MCF 10A (cell line): ENCODE measurements around the gene TTLL8. TPM values are rescaled to one million over a fixed set of nuclear protein-coding genes. Genes with fewer than 3 reads are reported as not detected.

Source experiments
- BruUV-seq: library from RNA; stranded (reverse); fragments of 400-500 nt; replicated peaks from 2 replicates; lab custom pipeline; 2021; lab: Mats Ljungman, UMichigan
- CTCF ChIA-PET: fragments of 300-600 bp; sonication (Branson Sonifier 250); formaldehyde crosslinking; extraction: SDS; loops from one replicate; lab custom pipeline; 2021; ENCODE audit warnings: antibody characterized with exemption, inconsistent platforms; lab: Yijun Ruan, JAX
- POLR2A ChIA-PET: fragments of 300-600, 350-650 bp; sonication (Branson Sonifier 250); formaldehyde crosslinking; extraction: SDS; loops from one replicate; lab custom pipeline; 2020; ENCODE audit warnings: antibody characterized with exemption, inconsistent platforms; lab: Yijun Ruan, JAX
- DNase-seq: peaks from one replicate; pipeline ENCODE4 v3.0.0-alpha.2; 2018; ENCODE audit not compliant: unreplicated experiment
- H3K27ac Mint-ChIP-seq: one replicate; pipeline ENCODE4 v1.8.0; 2022; ENCODE audit warnings: mild to moderate bottlenecking, low read depth, mixed read lengths; ENCODE audit not compliant: unreplicated experiment
- H3K27me3 Mint-ChIP-seq: one replicate; pipeline ENCODE4 v1.8.0; 2022; ENCODE audit warnings: mixed read lengths; ENCODE audit not compliant: insufficient read depth, unreplicated experiment
- H3K36me3 Mint-ChIP-seq: one replicate; pipeline ENCODE4 v1.8.0; 2022; ENCODE audit warnings: mild to moderate bottlenecking, moderate library complexity, mixed read lengths; ENCODE audit not compliant: insufficient read depth, unreplicated experiment
- H3K4me1 Mint-ChIP-seq: one replicate; pipeline ENCODE4 v1.8.0; 2022; ENCODE audit warnings: mixed read lengths; ENCODE audit not compliant: insufficient read depth, unreplicated experiment
- H3K4me3 Mint-ChIP-seq: one replicate; pipeline ENCODE4 v1.8.0; 2022; ENCODE audit warnings: mild to moderate bottlenecking, moderate library complexity, mixed read lengths; ENCODE audit not compliant: unreplicated experiment
- H3K9me3 Mint-ChIP-seq: one replicate; pipeline ENCODE4 v1.8.0; 2022; ENCODE audit warnings: mixed read lengths; ENCODE audit not compliant: unreplicated experiment
- intact Hi-C: fragments of 100-400 bp; cut with micrococcal nuclease; formaldehyde crosslinking; loops from 2 replicates; pipeline ENCODE4 v1.14.1; 2022
- total RNA-seq: library from RNA; stranded (reverse); gene quantifications from 2 replicates; pipeline ENCODE4 v1.2.3, GENCODE V29; 2022
- TF ChIP-seq, protein P1 (sequence below): fragments of 200-600 bp; IDR thresholded peaks from one replicate; pipeline ENCODE4 v1.8.0; 2022; ENCODE audit warnings: antibody characterized with exemption, mild to moderate bottlenecking; ENCODE audit not compliant: unreplicated experiment

TTLL8 gene
- total RNA-seq, 1 experiment from 2014 or later = not detected

DNA sequence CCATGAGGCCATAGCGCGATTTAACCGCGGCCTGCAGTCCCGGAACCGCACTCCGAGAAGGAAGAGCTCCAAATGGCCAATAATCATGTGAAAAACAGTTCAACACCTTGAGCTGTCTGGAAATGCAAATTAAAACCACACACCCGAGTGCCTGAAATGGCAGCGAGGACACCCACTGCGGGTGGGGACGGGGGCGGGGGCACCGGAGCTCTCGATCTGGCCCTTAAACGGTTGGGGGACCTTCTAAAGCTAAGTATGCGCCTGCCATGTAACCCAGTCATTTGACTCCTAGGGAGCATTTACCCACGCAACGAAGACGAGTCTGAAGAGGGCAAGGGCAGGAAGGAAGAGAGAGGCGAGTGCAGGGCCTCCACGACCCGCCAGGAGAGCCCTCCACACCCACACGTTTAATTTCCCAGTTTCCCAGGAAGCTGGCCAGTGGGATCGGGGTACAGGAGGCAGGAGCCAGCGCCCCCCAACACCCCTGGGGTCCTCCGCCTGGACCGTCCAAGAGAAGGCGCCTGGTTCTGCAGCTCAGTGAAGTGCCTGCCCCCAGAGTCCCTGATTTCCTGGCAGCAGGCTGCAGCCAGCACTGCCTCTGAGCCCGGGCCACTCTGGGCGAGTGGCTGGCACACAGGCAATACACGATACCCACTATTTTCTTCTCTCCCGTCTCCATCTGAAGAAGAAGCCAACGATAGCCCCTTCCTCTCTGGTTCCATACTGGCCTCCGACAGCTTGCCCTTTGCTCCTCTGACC is 1.7 kb downstream of the TTLL8 start:
- no peak for DNase-seq
- no peaks in the 10 kb centered on the region for H3K36me3 Mint-ChIP-seq
- TF ChIP-seq, protein P1, sequence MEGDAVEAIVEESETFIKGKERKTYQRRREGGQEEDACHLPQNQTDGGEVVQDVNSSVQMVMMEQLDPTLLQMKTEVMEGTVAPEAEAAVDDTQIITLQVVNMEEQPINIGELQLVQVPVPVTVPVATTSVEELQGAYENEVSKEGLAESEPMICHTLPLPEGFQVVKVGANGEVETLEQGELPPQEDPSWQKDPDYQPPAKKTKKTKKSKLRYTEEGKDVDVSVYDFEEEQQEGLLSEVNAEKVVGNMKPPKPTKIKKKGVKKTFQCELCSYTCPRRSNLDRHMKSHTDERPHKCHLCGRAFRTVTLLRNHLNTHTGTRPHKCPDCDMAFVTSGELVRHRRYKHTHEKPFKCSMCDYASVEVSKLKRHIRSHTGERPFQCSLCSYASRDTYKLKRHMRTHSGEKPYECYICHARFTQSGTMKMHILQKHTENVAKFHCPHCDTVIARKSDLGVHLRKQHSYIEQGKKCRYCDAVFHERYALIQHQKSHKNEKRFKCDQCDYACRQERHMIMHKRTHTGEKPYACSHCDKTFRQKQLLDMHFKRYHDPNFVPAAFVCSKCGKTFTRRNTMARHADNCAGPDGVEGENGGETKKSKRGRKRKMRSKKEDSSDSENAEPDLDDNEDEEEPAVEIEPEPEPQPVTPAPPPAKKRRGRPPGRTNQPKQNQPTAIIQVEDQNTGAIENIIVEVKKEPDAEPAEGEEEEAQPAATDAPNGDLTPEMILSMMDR = no peak
- H3K27ac Mint-ChIP-seq = no peak overlapping the region
- no peaks in the 10 kb centered on the region for H3K9me3 Mint-ChIP-seq
- intact Hi-C loops = no loop called here
- ChIA-PET POLR2A (interaction anchor here (1.4 kb wide), 1 partner anchor 29 kb away, joined by 3 read pairs; no protein-coding TSS in a partner anchor), CTCF (interaction anchor here (0.5 kb wide), 1 partner anchor 482 kb away, joined by 3 read pairs; no protein-coding TSS in a partner anchor)
- no peak overlapping the region for H3K4me3 Mint-ChIP-seq
- BruUV-seq = no TSS peak
- no peaks in the 10 kb centered on the region for H3K4me1 Mint-ChIP-seq
- no peaks in the 10 kb centered on the region for H3K27me3 Mint-ChIP-seq

DNA sequence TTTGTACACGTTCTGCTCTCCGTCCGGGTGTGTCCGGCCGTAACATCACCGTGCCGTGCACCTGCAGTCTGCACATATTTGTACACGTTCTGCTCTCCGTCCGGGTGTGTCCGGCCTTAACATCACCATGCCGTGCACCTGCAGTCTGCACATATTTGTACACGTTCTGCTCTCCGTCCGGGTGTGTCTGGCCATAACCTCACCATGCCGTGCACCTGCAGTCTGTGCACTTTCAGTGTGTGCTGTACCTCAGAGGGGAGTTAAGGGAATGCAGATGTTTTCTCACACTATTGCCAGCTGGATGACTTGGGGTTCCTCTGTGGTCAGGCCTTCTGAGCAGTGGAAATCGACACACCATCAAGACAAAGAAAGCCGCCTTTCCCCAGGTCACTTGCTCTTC is 4.2 kb downstream of the TTLL8 start:
- TF ChIP-seq, protein P1 = no peak
- Mint-ChIP-seq H3K36me3 (no peaks in the 10 kb centered on the region), H3K27me3 (no peaks in the 10 kb centered on the region), H3K4me3 (no peak overlapping the region), H3K4me1 (no peaks in the 10 kb centered on the region), H3K9me3 (no peaks in the 10 kb centered on the region), H3K27ac (no peak overlapping the region)
- ChIA-PET POLR2A (no interaction called here), CTCF (interaction anchor here (1.1 kb wide), 1 partner anchor 123 kb away, joined by 4 read pairs; no protein-coding TSS in a partner anchor)
- intact Hi-C loops = no loop called here
- BruUV-seq = no TSS peak
- no peak for DNase-seq

DNA sequence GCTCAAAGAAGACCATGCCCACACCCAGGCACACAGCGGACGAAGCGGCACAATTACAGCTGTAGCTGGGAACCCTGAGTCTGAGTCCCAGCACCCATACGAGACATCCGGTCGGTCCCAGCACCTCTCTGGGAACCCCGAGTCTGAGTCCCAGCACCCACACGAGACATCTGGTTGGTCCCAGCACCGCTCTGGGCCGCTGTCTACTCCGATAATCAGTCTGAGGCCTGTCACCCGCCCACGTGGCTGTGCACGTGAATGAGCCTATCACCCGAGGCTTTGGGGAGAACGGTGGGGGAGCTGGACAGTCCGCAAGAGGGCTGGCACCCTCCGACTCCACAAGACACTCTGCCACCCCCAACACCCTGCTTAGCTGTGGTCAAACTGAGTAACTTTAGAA is 6.2 kb downstream of the TTLL8 start:
- Mint-ChIP-seq H3K4me3 (no peak overlapping the region), H3K27me3 (no peaks in the 10 kb centered on the region), H3K27ac (no peak overlapping the region), H3K9me3 (no peaks in the 10 kb centered on the region), H3K36me3 (no peaks in the 10 kb centered on the region), H3K4me1 (no peaks in the 10 kb centered on the region)
- BruUV-seq = no TSS peak
- ChIA-PET POLR2A (no interaction called here), CTCF (no interaction called here)
- TF ChIP-seq, protein P1 = no peak
- no peak for DNase-seq
- intact Hi-C loops = no loop called here

DNA sequence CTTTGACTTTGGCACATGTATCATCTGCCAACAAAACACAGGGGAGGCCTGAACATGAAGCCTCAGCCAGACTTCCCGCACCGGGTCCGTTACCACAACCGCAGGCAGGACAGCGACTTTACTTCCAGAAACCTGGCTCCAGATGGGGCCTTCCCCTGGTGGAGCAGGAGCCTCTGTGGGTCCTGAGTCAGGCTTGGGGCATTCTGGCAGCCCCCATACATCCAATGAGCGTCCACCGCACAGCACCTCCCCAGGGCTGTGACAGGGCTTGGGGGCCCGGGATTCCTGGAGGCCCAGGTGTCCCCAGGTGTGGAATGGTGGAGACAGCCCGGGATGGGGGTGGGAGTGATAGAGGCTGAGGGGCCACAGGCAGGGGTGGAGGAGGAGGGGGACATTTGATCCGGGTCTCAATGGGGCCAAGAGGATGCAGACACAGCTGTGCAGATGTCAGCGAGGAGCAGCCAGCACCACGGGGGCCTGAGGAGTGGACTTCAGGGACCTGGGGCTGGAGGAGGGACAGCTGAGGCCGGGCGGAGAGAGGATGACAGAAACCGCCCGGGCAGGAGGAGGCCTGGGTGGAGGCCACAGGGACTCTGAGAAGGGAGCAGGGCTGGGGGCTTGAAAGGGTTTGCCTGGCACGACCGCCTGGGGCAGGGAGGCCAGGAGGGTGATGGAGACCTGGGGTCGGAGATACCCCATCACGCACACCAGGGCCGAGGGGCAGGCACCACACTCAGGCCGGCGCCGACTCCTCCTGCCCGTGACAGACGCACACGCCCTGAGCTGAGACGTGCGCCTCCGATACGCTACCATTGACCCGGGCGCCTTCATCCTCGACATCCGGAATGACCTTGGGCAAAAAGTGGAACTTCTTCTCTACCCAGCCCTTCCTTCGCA is 8.6 kb downstream of the TTLL8 start:
- no peaks in the 10 kb centered on the region for H3K27me3 Mint-ChIP-seq
- no peaks in the 10 kb centered on the region for H3K36me3 Mint-ChIP-seq
- no peaks in the 10 kb centered on the region for H3K9me3 Mint-ChIP-seq
- H3K4me3 Mint-ChIP-seq = no peak overlapping the region
- H3K4me1 Mint-ChIP-seq = no peaks in the 10 kb centered on the region
- TF ChIP-seq, protein P1 = no peak
- intact Hi-C loops = no loop called here
- DNase-seq = no peak
- no TSS peak for BruUV-seq
- POLR2A ChIA-PET = no interaction called here
- CTCF ChIA-PET = interaction anchor here (2.4 kb wide), 1 partner anchor 19 kb away, joined by 10 read pairs; no protein-coding TSS in a partner anchor
- no peak overlapping the region for H3K27ac Mint-ChIP-seq
